Liver (tissue), 9 donors: ENCODE data around the gene EPHB2. TPM values are rescaled to one million over a fixed set of nuclear protein-coding genes. Genes with fewer than 3 reads are reported as not detected.

Experiments used
- DNase-seq: peaks from one replicate; pipeline ENCODE4 v3.0.0-alpha.2; 2017; ENCODE audit warnings: low spot score
- H3K27ac ChIP-seq, 2 donors: one replicate each; pipeline ENCODE4 v1.7.0; 2013; ENCODE audit warnings: inconsistent platforms in 2 of 2, low read length in 2 of 2, control low read depth in 1 of 2, low read depth in 1 of 2, mild to moderate bottlenecking in 1 of 2
- H3K27me3 ChIP-seq, 4 donors: one replicate each; pipeline versions ENCODE4 v1.6.1 to v1.7.0; 2013; ENCODE audit warnings: low read length in 3 of 4, inconsistent platforms in 1 of 4, mild to moderate bottlenecking in 1 of 4, moderate library complexity in 1 of 4; ENCODE audit not compliant: control insufficient read depth in 4 of 4, insufficient read depth in 4 of 4
- H3K36me3 ChIP-seq, 4 donors: one replicate each; pipeline versions ENCODE4 v1.6.1 to v1.7.0; 2013; ENCODE audit warnings: low read length in 3 of 4, mild to moderate bottlenecking in 3 of 4, low read depth in 1 of 4, moderate library complexity in 1 of 4; ENCODE audit not compliant: control insufficient read depth in 4 of 4, insufficient read depth in 3 of 4
- H3K4me1 ChIP-seq, 4 donors: one replicate each; pipeline versions ENCODE4 v1.6.1 to v1.7.0; 2013; ENCODE audit warnings: low read length in 3 of 4, mild to moderate bottlenecking in 3 of 4, moderate library complexity in 1 of 4; ENCODE audit not compliant: control insufficient read depth in 4 of 4, insufficient read depth in 4 of 4
- H3K4me3 ChIP-seq, 3 donors: one replicate each; pipeline versions ENCODE4 v1.6.1 to v1.7.0; 2013; ENCODE audit warnings: low read length in 3 of 3, control low read depth in 1 of 3, low read depth in 1 of 3, mild to moderate bottlenecking in 1 of 3
- H3K9ac ChIP-seq, 2 donors: one replicate each; pipeline ENCODE4 v1.7.0; 2013; ENCODE audit warnings: low read length in 2 of 2, mild to moderate bottlenecking in 2 of 2, moderate library complexity in 2 of 2, control low read depth in 1 of 2, low read depth in 1 of 2
- H3K9me3 ChIP-seq, 4 donors: one replicate each; pipeline versions ENCODE4 v1.6.1 to v1.7.0; 2013; ENCODE audit warnings: low read length in 3 of 4; ENCODE audit not compliant: control insufficient read depth in 4 of 4
- GABPA ChIP-seq, 2 donors: IDR thresholded peaks in 1 of 2; conservative IDR thresholded peaks in 1 of 2; 2 replicates each; pipeline ENCODE4 v1.6.1; 2016; ENCODE audit warnings: antibody characterized with exemption in 2 of 2, mild to moderate bottlenecking in 1 of 2, moderate library complexity in 1 of 2
- NR2F2 ChIP-seq: IDR thresholded peaks from 2 replicates; pipeline ENCODE4 v1.6.1; 2016; ENCODE audit warnings: antibody characterized with exemption
- RAD21 ChIP-seq, 2 donors: IDR thresholded peaks; 2 replicates each; pipeline ENCODE4 v1.6.1; 2016; ENCODE audit warnings: antibody characterized with exemption in 2 of 2, mild to moderate bottlenecking in 2 of 2
- RXRA ChIP-seq, 2 donors: IDR thresholded peaks; 2 replicates each; pipeline ENCODE4 v1.6.1; 2017 to 2018; ENCODE audit warnings: antibody characterized with exemption in 2 of 2, mild to moderate bottlenecking in 1 of 2
- SP1 ChIP-seq: IDR thresholded peaks from 2 replicates; pipeline ENCODE4 v1.6.1; 2018; ENCODE audit warnings: antibody characterized with exemption, mild to moderate bottlenecking
- WGBS: extraction: QIAGEN DNeasy Blood & Tissue Kit; methylation state at CpG from one replicate; pipeline ENCODE4 v1.1.7; 2013; 5-methylcytosine and 5-hydroxymethylcytosine counted together
- polyA plus RNA-seq, 2 donors: library from polyadenylated mRNA; stranded (reverse) in 1 of 2; unstranded in 1 of 2; fragments of 200-250 nt in 1 of 2; fragments of >200 nt in 1 of 2; fragmentation: Nextera tagmentation in 1 of 2; extraction: Ambion mirVana in 1 of 2; gene quantifications; one replicate each; pipeline versions ENCODE4 v1.2.1 to v1.2.3, GENCODE V29; 2013 to 2015
- total RNA-seq, 2 donors: library from RNA; depleted of rRNA; stranded (reverse); fragments of >200 nt; gene quantifications; one replicate each; pipeline ENCODE4 v1.2.3, GENCODE V29; 2014
- TF ChIP-seq, protein P1 (sequence below): IDR thresholded peaks from 2 replicates; pipeline ENCODE4 v1.6.1; 2016; ENCODE audit warnings: antibody characterized with exemption, mild to moderate bottlenecking
- TF ChIP-seq, protein P2 (sequence below): IDR thresholded peaks from 2 replicates; pipeline ENCODE4 v1.6.1; 2016; ENCODE audit warnings: antibody characterized with exemption
- donor health status: healthy.
- donor health status: healthy.
- donor health status: healthy.
- donor health status: healthy.
- donor health status: healthy.

EPHB2 gene
- total and polyA plus RNA-seq, 4 donors = 0.07 to 1.0 (median 0.38) TPM

DNA sequence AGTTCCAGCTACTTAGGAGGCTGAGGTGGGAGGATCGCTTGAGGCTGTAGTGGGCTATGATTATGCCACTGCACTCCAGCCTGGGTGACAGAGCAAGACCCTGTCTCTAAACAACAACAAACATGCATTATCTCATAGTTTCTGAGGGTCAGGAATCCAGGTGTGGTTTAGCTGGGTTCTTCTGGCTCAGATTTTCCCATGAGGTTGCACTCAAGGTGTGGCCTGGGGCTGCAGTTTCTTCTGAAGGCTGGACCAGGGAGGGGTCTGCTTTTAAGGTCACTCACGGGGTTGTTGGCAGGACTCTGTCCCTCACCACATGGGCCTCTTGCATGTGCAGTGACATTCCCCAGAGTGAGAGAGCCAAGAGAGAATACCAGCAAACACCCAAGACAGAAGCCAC is 77.0 kb downstream of the EPHB2 start:
- H3K36me3 ChIP-seq = no peaks in the 10 kb centered on the region

DNA sequence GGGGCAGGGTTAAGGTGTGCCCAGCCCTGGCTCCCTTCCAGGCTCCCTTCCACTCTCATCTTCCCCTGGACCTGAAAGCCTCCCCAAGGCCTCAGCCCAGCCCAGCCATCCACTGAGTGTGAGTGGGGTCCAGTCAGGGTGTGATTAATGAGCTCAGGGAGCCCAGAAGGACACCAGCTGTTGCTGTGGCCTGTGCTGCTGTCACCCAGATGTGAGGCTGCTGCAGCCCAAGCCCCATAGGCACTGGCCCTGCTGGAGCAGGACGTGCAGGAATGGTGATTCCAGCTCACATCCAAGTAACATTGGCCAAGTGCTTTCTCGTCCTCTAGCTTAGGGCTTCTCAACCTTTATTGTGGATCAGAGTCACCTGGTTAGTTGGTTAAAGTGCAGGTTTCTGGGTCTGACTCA is 77.6 kb downstream of the EPHB2 start:
- TF ChIP-seq NR2F2 = no peak
- DNase-seq = no peak
- no peaks in the 10 kb centered on the region for H3K4me1 ChIP-seq
- no peaks in the 10 kb centered on the region for H3K36me3 ChIP-seq
- 81% methylated on average over 2 of the region's 2 CpGs for WGBS
- H3K9ac ChIP-seq = no peak overlapping the region
- H3K9me3 ChIP-seq = no peaks in the 10 kb centered on the region
- no peaks in the 10 kb centered on the region for H3K27me3 ChIP-seq
- H3K27ac ChIP-seq = no peak overlapping the region
- H3K4me3 ChIP-seq = no peak overlapping the region

More for the DNA sequence above, 77.0 kb downstream of the EPHB2 start:
- TF ChIP-seq RXRA (IDR thresholded peaks at IDR 0.05) (no peak), SP1 (no peak), RAD21 (IDR thresholded peaks at IDR 0.05) (no peak)
- TF ChIP-seq, protein P1, sequence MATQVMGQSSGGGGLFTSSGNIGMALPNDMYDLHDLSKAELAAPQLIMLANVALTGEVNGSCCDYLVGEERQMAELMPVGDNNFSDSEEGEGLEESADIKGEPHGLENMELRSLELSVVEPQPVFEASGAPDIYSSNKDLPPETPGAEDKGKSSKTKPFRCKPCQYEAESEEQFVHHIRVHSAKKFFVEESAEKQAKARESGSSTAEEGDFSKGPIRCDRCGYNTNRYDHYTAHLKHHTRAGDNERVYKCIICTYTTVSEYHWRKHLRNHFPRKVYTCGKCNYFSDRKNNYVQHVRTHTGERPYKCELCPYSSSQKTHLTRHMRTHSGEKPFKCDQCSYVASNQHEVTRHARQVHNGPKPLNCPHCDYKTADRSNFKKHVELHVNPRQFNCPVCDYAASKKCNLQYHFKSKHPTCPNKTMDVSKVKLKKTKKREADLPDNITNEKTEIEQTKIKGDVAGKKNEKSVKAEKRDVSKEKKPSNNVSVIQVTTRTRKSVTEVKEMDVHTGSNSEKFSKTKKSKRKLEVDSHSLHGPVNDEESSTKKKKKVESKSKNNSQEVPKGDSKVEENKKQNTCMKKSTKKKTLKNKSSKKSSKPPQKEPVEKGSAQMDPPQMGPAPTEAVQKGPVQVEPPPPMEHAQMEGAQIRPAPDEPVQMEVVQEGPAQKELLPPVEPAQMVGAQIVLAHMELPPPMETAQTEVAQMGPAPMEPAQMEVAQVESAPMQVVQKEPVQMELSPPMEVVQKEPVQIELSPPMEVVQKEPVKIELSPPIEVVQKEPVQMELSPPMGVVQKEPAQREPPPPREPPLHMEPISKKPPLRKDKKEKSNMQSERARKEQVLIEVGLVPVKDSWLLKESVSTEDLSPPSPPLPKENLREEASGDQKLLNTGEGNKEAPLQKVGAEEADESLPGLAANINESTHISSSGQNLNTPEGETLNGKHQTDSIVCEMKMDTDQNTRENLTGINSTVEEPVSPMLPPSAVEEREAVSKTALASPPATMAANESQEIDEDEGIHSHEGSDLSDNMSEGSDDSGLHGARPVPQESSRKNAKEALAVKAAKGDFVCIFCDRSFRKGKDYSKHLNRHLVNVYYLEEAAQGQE = no peak
- Histone ChIP-seq H3K27ac (no peak overlapping the region), H3K9ac (no peak overlapping the region), H3K4me3 (no peak overlapping the region), H3K9me3 (no peaks in the 10 kb centered on the region), H3K27me3 (no peaks in the 10 kb centered on the region), H3K4me1 (no peaks in the 10 kb centered on the region)
- 83% methylated on average over 2 of the region's 2 CpGs for WGBS
- no peak for DNase-seq

GRCh38 chr1:22789356-22789994 is 78.8 kb downstream of the EPHB2 start:
- H3K9me3 ChIP-seq = no peaks in the 10 kb centered on the region
- TF ChIP-seq, protein P2, sequence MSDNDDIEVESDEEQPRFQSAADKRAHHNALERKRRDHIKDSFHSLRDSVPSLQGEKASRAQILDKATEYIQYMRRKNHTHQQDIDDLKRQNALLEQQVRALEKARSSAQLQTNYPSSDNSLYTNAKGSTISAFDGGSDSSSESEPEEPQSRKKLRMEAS = no peak
- TF ChIP-seq RAD21 (IDR thresholded peaks at IDR 0.05) (no peak), GABPA (IDR thresholded peaks at IDR 0.05 in 1 of 2, conservative IDR thresholded peaks at IDR 0.05 in 1 of 2) (no peak)
- H3K4me1 ChIP-seq = peaks cover 0 to 3% (median 0%) of the 10 kb centered on the region in 4 donors
- H3K36me3 ChIP-seq = no peaks in the 10 kb centered on the region
- WGBS = 83% methylated on average over 6 of the region's 6 CpGs
- no peaks in the 10 kb centered on the region for H3K27me3 ChIP-seq
- H3K4me3 ChIP-seq = no peak overlapping the region
- H3K9ac ChIP-seq = no peak overlapping the region
- no peak for DNase-seq
- H3K27ac ChIP-seq = no peak overlapping the region
